T-helper 1 cell (primary cell): ENCODE measurements around the gene SGK1.
A peak's percentile ranks its signal among the peaks of the same experiment; 100 is the strongest.
"Not testable (repeated sequence)": the region's sequence is repeated elsewhere in the genome, so short reads cannot be mapped to it uniquely, and the experiment has no call there.

Experiments
- DNase-seq, 5 donors: peaks; one replicate each; pipeline ENCODE4 v3.0.0-alpha.2; 2012 to 2020

The SGK1 gene

GRCh38 chr6:134249759-134250602 lies 67.9 kb downstream of the SGK1 start:
- DNase-seq: peak in 1 of 5 donors; percentile 58

DNA sequence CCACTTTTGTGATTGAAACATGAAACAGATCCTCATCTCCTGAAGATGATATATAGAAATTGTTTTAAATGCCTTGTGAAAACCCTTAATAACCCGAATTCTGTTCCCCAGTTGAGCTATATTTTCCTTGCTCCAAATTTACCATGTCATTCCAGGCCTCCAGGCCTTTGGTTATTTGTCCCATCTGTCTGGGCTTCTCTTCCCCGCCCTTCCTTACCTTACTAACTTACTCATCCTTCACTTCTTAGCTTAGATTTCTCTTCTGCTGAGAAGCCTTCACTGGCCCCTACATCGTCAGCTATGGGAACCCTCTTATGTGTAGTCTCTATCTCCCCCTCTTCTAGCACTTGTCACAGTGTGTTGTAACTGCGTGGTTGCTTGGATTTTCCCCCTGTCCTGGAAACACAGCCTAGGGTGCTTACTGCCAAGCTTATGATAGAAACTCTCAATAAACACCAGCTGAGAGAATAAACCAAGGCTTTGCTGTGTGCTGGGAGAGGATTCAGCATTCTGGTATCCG lies 68.6 kb downstream of the SGK1 start:
- DNase-seq: no peak

DNA sequence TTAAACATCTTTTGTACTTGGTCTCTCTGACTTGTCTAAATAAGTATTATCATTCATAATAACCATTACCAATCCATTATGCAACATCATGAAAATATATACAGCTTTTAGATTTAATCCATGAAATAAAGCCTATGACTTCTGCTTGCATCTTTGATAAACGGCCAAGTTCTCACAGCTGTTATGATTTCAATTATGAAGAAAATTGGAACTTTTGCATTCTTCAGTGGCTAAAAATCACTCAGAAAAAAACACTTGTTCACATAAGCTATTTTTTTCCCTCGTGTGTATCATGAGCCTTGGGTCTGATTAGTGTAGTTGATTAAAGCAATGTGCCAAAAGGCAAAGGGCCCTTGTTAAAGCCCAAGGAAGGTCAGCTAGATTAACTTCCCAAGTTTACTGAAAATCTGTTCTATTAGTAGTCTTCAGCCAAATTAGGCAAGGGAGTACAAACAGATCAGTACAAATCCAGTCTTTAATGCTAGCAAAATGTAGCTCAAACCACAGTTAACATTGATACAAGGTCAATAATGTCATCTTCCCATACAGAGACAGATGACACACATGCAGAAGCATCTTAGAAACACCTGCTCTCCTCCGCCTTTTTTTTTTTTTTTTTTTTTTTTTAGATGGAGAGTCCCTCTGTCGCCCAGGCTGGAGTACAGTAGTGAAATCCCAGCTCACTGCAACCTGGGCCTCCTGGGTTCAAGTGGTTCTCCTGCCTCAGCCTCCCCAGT lies 69.9 kb downstream of the SGK1 start:
- no peak for DNase-seq

DNA sequence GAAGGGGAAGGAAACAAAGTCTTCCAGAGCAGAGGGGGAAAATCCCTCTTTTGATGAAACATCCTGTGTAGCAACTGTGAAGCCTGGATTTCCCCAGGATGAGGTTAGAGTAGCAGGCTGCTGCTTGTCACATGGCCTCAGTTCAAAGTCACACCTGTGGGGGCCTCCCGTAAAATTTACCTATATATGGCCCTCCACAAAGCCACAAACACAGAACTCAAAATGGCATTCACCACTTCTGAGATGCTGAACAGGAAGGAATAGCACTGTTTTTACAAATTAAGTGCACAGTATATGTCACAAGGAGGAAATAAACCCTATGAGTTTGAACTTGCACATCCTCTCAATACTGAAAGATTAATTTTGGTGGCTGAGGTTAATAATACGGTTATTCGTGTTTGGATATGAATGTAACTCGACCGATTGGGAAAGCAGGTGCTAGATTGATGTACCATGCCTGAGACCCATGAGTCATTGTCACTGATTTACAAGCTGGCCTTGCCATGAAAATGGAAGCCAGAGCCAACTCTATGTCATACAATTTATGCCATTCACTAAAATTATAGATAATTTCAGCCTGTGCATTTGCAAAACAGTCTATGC lies 70.6 kb downstream of the SGK1 start:
- peak; percentile 50 to 94 (median 70) for DNase-seq

- peak in 1 of 5 donors; percentile 20 for DNase-seq
These were observed 72.2 kb downstream of the SGK1 start for GRCh38 chr6:134245706-134246105.

GRCh38 chr6:134245041-134245440 lies 72.9 kb downstream of the SGK1 start:
- no peak for DNase-seq

DNA sequence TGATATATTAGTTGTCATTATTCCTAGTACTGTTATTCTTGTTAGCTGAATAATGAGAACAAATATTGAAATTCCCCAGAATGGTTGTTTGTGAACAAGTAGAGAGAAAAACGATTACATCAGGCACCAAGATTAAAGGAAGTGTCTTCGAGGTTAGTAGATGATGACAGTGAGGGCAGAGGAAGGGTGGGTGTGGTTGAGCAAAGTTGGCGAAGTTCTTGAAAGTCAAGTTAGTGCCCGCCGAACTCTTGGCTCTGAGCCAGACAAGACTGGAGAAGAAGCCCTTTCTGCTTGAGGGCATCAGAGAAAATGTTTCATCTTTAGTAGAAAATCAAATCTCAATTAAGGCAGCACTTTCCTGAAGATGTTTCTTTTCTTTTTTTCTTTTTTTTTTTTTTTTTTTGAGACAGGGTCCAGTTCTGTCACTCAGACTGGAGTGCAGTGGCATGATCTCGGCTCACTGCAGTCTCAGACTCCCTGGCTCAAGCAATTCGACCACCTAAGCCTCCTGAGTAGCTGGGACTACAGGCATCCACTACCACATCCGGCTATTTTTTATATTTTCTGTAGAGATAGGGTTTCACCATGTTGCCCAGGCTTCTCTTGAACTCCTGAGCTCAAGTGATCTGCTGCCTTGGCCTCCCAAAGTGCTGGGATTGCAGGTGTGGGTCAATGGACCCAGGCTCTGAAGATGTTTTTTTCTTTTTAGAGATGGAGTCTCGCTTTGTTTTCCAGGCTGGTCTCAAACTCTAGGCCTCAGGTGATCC lies 77.1 kb downstream of the SGK1 start:
- peak; percentile 46 to 95 (median 69) for DNase-seq

GRCh38 chr6:134238960-134239795 lies 78.7 kb downstream of the SGK1 start:
- DNase-seq: no peak

DNA sequence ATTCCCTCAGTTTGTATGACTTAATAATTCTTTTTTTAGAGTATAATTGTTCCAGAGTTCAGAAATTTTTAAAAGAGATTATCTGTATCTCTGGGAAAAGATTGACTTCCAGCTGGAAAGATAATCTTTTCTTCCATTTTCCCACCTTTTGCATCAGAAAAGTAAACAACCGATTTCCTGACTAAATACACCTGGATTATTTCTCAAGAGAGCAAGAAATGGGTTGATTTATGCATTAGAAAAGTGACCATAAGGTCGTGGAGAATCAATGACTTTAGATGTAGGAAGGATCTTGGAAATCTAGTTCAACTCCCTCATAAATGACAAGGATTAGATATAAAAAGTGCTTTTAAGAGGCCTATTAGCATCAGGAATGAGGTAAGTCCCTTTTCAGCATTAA lies 79.9 kb downstream of the SGK1 start:
- no peak for DNase-seq

- DNase-seq: peak in 1 of 5 donors; percentile 83
These were observed 81.8 kb downstream of the SGK1 start for GRCh38 chr6:134235937-134236751.

DNA sequence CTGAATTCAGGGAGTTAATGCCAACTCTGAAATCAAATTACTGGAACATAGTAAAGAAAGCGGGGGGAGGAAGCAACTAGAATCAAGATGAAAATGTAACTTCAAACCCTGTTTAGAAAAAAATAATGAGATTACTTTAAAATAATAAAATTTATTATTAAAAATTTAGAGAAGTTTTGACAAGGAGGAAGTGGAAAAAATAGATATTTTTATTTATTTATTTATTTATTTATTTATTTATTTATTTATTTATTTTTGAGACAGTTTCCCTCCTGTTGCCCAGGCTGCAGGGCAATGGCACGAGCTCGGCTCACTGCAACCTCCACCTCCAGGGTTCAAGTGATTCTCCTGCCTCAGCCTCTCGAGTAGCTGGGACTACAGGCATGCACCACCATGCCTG lies 82.6 kb downstream of the SGK1 start:
- DNase-seq: not testable (repeated sequence)

GRCh38 chr6:134233180-134233955 lies 84.5 kb downstream of the SGK1 start:
- DNase-seq: no peak

- no peak for DNase-seq
These were observed 87.0 kb downstream of the SGK1 start for GRCh38 chr6:134230940-134231339.

- no peak for DNase-seq
These were observed 87.7 kb downstream of the SGK1 start for GRCh38 chr6:134230087-134230700.

DNA sequence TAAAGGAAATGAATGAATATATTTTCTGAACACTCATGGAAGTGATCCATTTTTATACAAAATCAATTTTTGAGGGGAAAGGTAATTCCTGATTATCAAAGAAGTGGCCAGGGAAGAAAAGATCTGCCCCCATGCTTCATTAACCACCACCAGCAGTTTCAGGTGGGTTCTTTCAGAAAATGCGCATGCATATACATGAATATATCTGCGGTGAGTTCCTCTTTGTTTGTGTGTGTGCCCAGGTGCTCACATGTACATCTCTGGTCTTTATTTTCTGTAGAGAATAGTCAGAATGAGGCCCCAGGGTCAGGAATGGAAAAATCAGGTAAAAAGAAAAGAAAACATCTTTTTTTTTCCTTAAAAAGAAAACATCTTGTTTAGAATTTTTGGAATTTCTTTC lies 88.4 kb downstream of the SGK1 start:
- no peak for DNase-seq

GRCh38 chr6:134223796-134224420 lies 94.0 kb downstream of the SGK1 start:
- no peak for DNase-seq

- no peak for DNase-seq
These were observed 96.7 kb downstream of the SGK1 start for GRCh38 chr6:134221250-134221649.

DNA sequence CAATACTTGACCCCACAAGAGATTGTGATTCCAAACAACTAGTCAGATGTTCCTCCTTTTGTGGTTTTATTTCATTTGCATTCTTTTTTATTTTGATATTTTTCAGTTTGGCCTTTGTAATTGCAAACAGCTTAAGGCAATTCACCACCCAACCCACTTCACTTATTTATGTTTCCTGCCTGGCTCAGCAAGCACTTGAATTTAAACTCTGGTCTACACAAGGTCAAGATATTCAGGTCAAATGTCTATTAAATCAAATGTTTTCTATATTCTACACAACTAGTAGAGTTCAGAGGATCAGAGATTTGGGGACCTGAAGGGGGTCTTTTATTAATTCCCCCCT lies 100.1 kb downstream of the SGK1 start:
- no peak for DNase-seq
